PC-9 (cell line): ENCODE measurements around the gene PRSS3. TPM values are rescaled to one million over a fixed set of nuclear protein-coding genes. Genes with fewer than 3 reads are reported as not detected.
"Not testable (repeated sequence)": the region's sequence is repeated elsewhere in the genome, so short reads cannot be mapped to it uniquely, and the experiment has no call there.

Experiments used
- Bru-seq: library from RNA; stranded (reverse); fragments of 400-500 nt; gene quantifications from one replicate; lab custom pipeline; 2021; lab: Mats Ljungman, UMichigan
- BruChase-seq, 2 experiments: library from RNA; stranded (reverse); fragments of 400-500 nt; gene quantifications; one replicate each; lab custom pipeline; 2021; lab: Mats Ljungman, UMichigan
- BruUV-seq: library from RNA; stranded (reverse); fragments of 400-500 nt; replicated peaks from 2 replicates; lab custom pipeline; 2021; lab: Mats Ljungman, UMichigan
- CTCF ChIA-PET: fragments of 300-600 bp; sonication (Branson Sonifier 250); formaldehyde crosslinking; loops from one replicate; lab custom pipeline; 2022; ENCODE audit warnings: antibody characterized with exemption; lab: Charles Lee
- POLR2A ChIA-PET: fragments of 300-600 bp; sonication (Branson Sonifier 250); formaldehyde crosslinking; loops from one replicate; lab custom pipeline; 2022; ENCODE audit warnings: antibody characterized with exemption; ENCODE audit not compliant: unreplicated experiment; lab: Charles Lee
- DNase-seq, 2 experiments: peaks; one replicate each; pipeline versions ENCODE4 v3.0.0 to v3.0.0-alpha.2; 2015 to 2022; ENCODE audit warnings: mixed read lengths in 1 of 2
- H2AFZ ChIP-seq: fragments of 200-600 bp; sonication (generic); 2 replicates; pipeline ENCODE4 v1.8.1; 2017; ENCODE audit warnings: antibody characterized with exemption
- H3F3A ChIP-seq: fragments of 200-600 bp; sonication (generic); 2 replicates; pipeline ENCODE4 v1.8.1; 2017; ENCODE audit warnings: antibody characterized with exemption, mild to moderate bottlenecking, low read depth; ENCODE audit not compliant: insufficient read depth
- H3K27ac ChIP-seq: fragments of 200-600 bp; sonication (generic); 2 replicates; pipeline ENCODE4 v1.6.1; 2016; ENCODE audit warnings: mixed run types
- H3K27me3 ChIP-seq: fragments of 200-600 bp; sonication (generic); 2 replicates; pipeline ENCODE4 v1.6.1; 2016; ENCODE audit warnings: low read depth, mixed run types; ENCODE audit not compliant: insufficient read depth
- H3K36me3 ChIP-seq: fragments of 200-600 bp; sonication (generic); 2 replicates; pipeline ENCODE4 v1.6.1; 2016; ENCODE audit warnings: low read depth, mixed run types
- H3K4me1 ChIP-seq: fragments of 200-600 bp; sonication (generic); replicated peaks from 2 replicates; pipeline ENCODE4 v1.6.1; 2016; ENCODE audit warnings: mixed run types; ENCODE audit not compliant: insufficient read depth
- H3K4me2 ChIP-seq: fragments of 200-600 bp; sonication (generic); 2 replicates; pipeline ENCODE4 v1.6.1; 2017; ENCODE audit warnings: mixed run types
- H3K4me3 ChIP-seq: fragments of 200-600 bp; sonication (generic); 2 replicates; pipeline ENCODE4 v1.6.1; 2016; ENCODE audit warnings: mixed run types
- H3K79me2 ChIP-seq: fragments of 200-600 bp; sonication (generic); 2 replicates; pipeline ENCODE4 v1.6.1; 2017; ENCODE audit warnings: low read depth, mixed run types
- H3K9me2 ChIP-seq: fragments of 200-600 bp; sonication (generic); 2 replicates; pipeline ENCODE4 v1.8.1; 2017; ENCODE audit warnings: mild to moderate bottlenecking; ENCODE audit not compliant: insufficient read depth
- H3K9me3 ChIP-seq: fragments of 200-600 bp; sonication (generic); 2 replicates; pipeline ENCODE4 v1.8.1; 2016; ENCODE audit warnings: low read depth; ENCODE audit not compliant: insufficient read depth
- H4K20me1 ChIP-seq: fragments of 200-600 bp; sonication (generic); 2 replicates; pipeline ENCODE4 v1.8.1; 2017; ENCODE audit not compliant: insufficient read depth
- CTCF ChIP-seq: fragments of 200-600 bp; sonication (generic); conservative IDR thresholded peaks from 2 replicates; pipeline ENCODE4 v1.6.1; 2017; ENCODE audit warnings: mixed run types, antibody characterized with exemption, mild to moderate bottlenecking, moderate library complexity
- EZH2 ChIP-seq: fragments of 200-600 bp; sonication (generic); IDR thresholded peaks from 2 replicates; pipeline ENCODE4 v1.8.0; 2017; ENCODE audit warnings: antibody characterized with exemption, low read depth
- intact Hi-C: fragments of 100-400 bp; cut with micrococcal nuclease; formaldehyde crosslinking; loops from one replicate; pipeline ENCODE4 v1.10.0; 2022; ENCODE audit not compliant: unreplicated experiment
- long read RNA-seq: library from polyadenylated mRNA; stranded (forward); transcript quantifications from one replicate; pipeline ENCODE4 v2.0.0, GENCODE V29; 2022
- total RNA-seq: library from RNA; stranded (reverse); gene quantifications from 2 replicates; pipeline ENCODE4 v1.2.3, GENCODE V29; 2021

PRSS3 gene
- 1.0 and 1.6 TPM in 2 replicates for total RNA-seq
- percentile 30 among the genes with signal in this experiment for Bru-seq, nascent RNA
- percentile 15 among the genes with signal in this experiment for BruChase-seq, experiment 1, labeled RNA remaining after a 2-hour chase
- percentile 17 among the genes with signal in this experiment for BruChase-seq, experiment 2, labeled RNA remaining after a 6-hour chase
- long read RNA-seq, partial matches to known transcripts: 1 of 10 reads
- long read RNA-seq, other reads (novel, unspliced or antisense): 4 of 10 reads

DNA sequence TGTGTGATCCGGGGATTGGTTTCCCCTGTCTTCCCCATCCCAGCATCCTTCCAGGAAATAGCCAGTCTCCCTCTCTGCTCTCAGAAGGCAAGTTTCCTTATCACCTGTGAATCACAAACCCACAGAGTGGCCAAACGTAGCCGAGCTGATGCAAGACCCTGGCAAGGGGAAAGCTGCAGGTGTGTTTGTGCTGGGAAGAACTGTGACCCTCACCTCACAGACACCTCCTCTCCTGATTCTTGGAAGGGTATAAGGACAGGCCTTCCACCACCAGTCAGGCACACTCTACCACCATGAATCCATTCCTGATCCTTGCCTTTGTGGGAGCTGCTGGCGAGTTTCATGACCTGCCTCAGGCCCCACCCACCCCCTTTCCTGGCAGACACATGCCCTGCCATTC lies at the start of gene PRSS3:
Gene PRSS3, plus strand, starts transcription at position 281 of the 400 bp plus-strand sequence. Its CDS starts 13 bp downstream, at position 294.
- 0 out of 2 replicates have a peak within 1 kb of the TSS, but pooled peaks have one; percentile 13 for H3K4me2 ChIP-seq
- no peak within 1 kb of the TSS for H3K4me3 ChIP-seq
- no peak for TF ChIP-seq EZH2
- no peak for TF ChIP-seq CTCF
- H3K79me2 ChIP-seq: no peaks in the 10 kb centered on the region
- POLR2A ChIA-PET: interaction anchor here (0.7 kb wide), 1 partner anchor 322 kb away, joined by 8 read pairs; the partner anchor contains the start of gene NOL6
- intact Hi-C loops: no loop called here
- no peak within 1 kb of the TSS for H2AFZ ChIP-seq
- CTCF ChIA-PET: no interaction called here
- H3K36me3 ChIP-seq: no peaks in the 10 kb centered on the region
- H3K4me1 ChIP-seq: 0 out of 2 replicates have a peak, but pooled peaks cover 11% of the 10 kb centered on the region
- H3K9me2 ChIP-seq: no peaks in the 10 kb centered on the region
- no peaks in the 10 kb centered on the region for H3F3A ChIP-seq
- no peaks in the 10 kb centered on the region for H3K9me3 ChIP-seq
- peak; percentile 33 to 48 for DNase-seq
- no peaks in the 10 kb centered on the region for H3K27me3 ChIP-seq
- H3K27ac ChIP-seq: peak within 1 kb of the TSS; percentile 57
- no peaks in the 10 kb centered on the region for H4K20me1 ChIP-seq
- BruUV-seq: no TSS peak

GRCh38 chr9:33748633-33749304 lies 46.6 kb upstream of the PRSS3 start:
- Histone ChIP-seq H4K20me1 (no peaks in the 10 kb centered on the region), H3K9me2 (no peaks in the 10 kb centered on the region), H3K4me1 (peaks cover 19% of the 10 kb centered on the region), H3K4me2 (no peak overlapping the region), H2AFZ (no peak overlapping the region), H3K9me3 (no peaks in the 10 kb centered on the region), H3K4me3 (no peak overlapping the region), H3K27ac (no peak overlapping the region), H3F3A (peaks cover 9% of the 10 kb centered on the region; the same call in 1 of the 2 replicates), H3K79me2 (peaks cover 13% of the 10 kb centered on the region), H3K27me3 (no peaks in the 10 kb centered on the region), H3K36me3 (no peaks in the 10 kb centered on the region)
- CTCF ChIA-PET: interaction anchor here (0.7 kb wide), 1 partner anchor 59 kb away, joined by 4 read pairs; no protein-coding TSS in a partner anchor
- intact Hi-C loops: no loop called here
- POLR2A ChIA-PET: no interaction called here
- BruUV-seq: no TSS peak
- no peak for TF ChIP-seq EZH2
- no peak for TF ChIP-seq CTCF
- no peak for DNase-seq

DNA sequence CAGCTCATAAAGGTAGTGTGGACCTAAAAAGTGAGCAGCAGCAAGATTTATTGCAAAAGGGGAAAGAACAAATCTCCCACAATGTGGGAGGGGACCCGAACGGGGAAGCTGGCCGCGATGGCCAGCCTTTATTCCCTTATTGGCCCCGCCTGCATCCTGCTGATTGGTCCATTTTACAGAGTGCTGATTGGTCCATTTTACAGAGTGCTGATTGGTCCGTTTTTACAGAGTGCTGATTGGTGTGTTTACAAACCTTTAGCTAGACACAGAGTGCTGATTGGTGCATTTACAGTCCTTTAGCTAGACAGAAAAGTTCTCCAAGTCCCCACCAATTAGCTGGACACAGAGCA lies 46.1 kb upstream of the PRSS3 start:
- intact Hi-C loops, H3K4me2 ChIP-seq, BruUV-seq, H3K27ac ChIP-seq, H3K9me2 ChIP-seq, H3K27me3 ChIP-seq, H3F3A ChIP-seq, H3K36me3 ChIP-seq, DNase-seq, POLR2A ChIA-PET, H3K4me3 ChIP-seq, H3K9me3 ChIP-seq, H4K20me1 ChIP-seq, H2AFZ ChIP-seq: not testable (repeated sequence)
- CTCF ChIA-PET: interaction anchor here (0.7 kb wide), 1 partner anchor 58 kb away, joined by 4 read pairs; no protein-coding TSS in a partner anchor
- Histone ChIP-seq H3K4me1 (peaks cover 19% of the 10 kb centered on the region), H3K79me2 (peaks cover 18% of the 10 kb centered on the region)
